ENCODE results near the gene VSIG2. TPM values are rescaled to one million over a fixed set of nuclear protein-coding genes. Genes with fewer than 3 reads are reported as not detected.

VSIG2 gene
- total RNA-seq, 6 experiments from 2014 or later: 0.14 TPM; not detected in 5

GRCh38 chr11:124719534-124719933 lies 32.5 kb downstream of the VSIG2 start:
- no peak for DNase-seq
- H3K27ac Mint-ChIP-seq: no peak overlapping the region
- TF ChIP-seq CTCF (IDR thresholded peaks at IDR 0.05): no peak
- H3K27me3 Mint-ChIP-seq (ENCODE audit: insufficient read depth): peaks cover 63% of the 10 kb centered on the region
- no peak overlapping the region for H3K4me3 Mint-ChIP-seq
- H3K9me3 Mint-ChIP-seq: no peaks in the 10 kb centered on the region
- H3K4me1 Mint-ChIP-seq (ENCODE audit: low read depth): peaks cover 14% of the 10 kb centered on the region
- H3K36me3 Mint-ChIP-seq (ENCODE audit: low read depth): no peaks in the 10 kb centered on the region

GRCh38 chr11:124718801-124719200 lies 33.3 kb downstream of the VSIG2 start:
- peak overlapping the region; percentile 77 for H3K4me3 Mint-ChIP-seq
- H3K9me3 Mint-ChIP-seq: no peaks in the 10 kb centered on the region
- no peak for DNase-seq
- peaks cover 55% of the 10 kb centered on the region for H3K27me3 Mint-ChIP-seq (ENCODE audit: insufficient read depth)
- H3K4me1 Mint-ChIP-seq (ENCODE audit: low read depth): peaks cover 14% of the 10 kb centered on the region
- no peaks in the 10 kb centered on the region for H3K36me3 Mint-ChIP-seq (ENCODE audit: low read depth)
- no peak for TF ChIP-seq CTCF (IDR thresholded peaks at IDR 0.05)
- H3K27ac Mint-ChIP-seq: no peak overlapping the region

GRCh38 chr11:124717786-124718651 lies 34.0 kb downstream of the VSIG2 start:
- no peak for TF ChIP-seq CTCF (IDR thresholded peaks at IDR 0.05)
- Mint-ChIP-seq H3K4me3 (peak overlapping the region; percentile 77), H3K4me1 (ENCODE audit: low read depth) (peaks cover 14% of the 10 kb centered on the region), H3K36me3 (ENCODE audit: low read depth) (no peaks in the 10 kb centered on the region), H3K27ac (no peak overlapping the region), H3K9me3 (no peaks in the 10 kb centered on the region), H3K27me3 (ENCODE audit: insufficient read depth) (peaks cover 50% of the 10 kb centered on the region)
- DNase-seq: no peak

- Mint-ChIP-seq H3K9me3 (no peaks in the 10 kb centered on the region), H3K36me3 (ENCODE audit: low read depth) (no peaks in the 10 kb centered on the region), H3K27me3 (ENCODE audit: insufficient read depth) (peaks cover 44% of the 10 kb centered on the region), H3K27ac (no peak overlapping the region), H3K4me3 (peak overlapping the region; percentile 77), H3K4me1 (ENCODE audit: low read depth) (peaks cover 14% of the 10 kb centered on the region)
- no peak for TF ChIP-seq CTCF (IDR thresholded peaks at IDR 0.05)
- DNase-seq: no peak
Observed at GRCh38 chr11:124717421-124717785, 34.7 kb downstream of the VSIG2 start.

GRCh38 chr11:124716591-124716990 lies 35.5 kb downstream of the VSIG2 start:
- peaks cover 38% of the 10 kb centered on the region for H3K27me3 Mint-ChIP-seq (ENCODE audit: insufficient read depth)
- H3K36me3 Mint-ChIP-seq (ENCODE audit: low read depth): no peaks in the 10 kb centered on the region
- no peak for DNase-seq
- no peaks in the 10 kb centered on the region for H3K9me3 Mint-ChIP-seq
- TF ChIP-seq CTCF (IDR thresholded peaks at IDR 0.05): no peak
- H3K4me3 Mint-ChIP-seq: no peak overlapping the region
- H3K27ac Mint-ChIP-seq: no peak overlapping the region
- peaks cover 14% of the 10 kb centered on the region for H3K4me1 Mint-ChIP-seq (ENCODE audit: low read depth)
